Eye (tissue), 1 donor: ENCODE results near the gene LMO7.

Experiments
- DNase-seq: peaks from one replicate; pipeline ENCODE4 v3.0.0-alpha.2; 2015

Gene LMO7

DNA sequence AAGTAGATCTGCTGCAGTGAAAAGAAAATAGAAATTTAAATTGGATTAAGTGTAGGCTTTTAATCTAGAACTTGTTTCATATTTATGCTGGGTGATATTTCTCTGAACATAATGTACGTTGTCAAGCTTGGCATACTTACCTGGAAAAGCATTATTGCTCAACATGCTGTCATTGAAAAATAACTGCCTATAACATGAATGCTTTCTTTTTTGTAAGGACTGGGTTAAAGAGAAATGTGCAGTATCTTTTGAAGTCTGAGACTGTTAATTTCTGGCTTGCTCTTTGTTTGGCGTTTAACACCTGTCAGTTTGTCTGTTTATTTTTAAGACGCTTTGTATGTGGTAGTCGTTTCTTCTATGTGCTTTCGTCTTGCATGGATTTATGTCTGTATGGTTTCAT lies 175.2 kb downstream of the LMO7 start:
- no peak for DNase-seq

DNA sequence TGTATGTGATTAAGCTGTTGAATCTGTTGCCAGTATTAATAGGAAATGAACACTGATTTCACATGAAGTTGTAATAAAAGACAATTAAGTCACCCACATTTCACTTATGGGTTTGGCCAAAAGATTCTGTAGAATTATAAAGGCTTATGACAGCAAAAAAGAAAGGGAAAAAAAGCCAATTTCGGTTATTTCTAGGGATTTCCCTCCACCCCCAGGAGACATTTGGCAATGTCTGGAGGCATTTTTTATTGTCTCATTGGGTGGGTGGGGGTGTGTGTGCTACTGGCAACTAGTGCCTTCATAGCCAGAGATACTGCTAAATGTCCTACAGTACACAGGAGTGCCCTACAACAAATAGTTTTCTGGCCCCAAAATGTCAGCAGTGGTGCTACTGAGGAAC lies 175.7 kb downstream of the LMO7 start:
- no peak for DNase-seq

DNA sequence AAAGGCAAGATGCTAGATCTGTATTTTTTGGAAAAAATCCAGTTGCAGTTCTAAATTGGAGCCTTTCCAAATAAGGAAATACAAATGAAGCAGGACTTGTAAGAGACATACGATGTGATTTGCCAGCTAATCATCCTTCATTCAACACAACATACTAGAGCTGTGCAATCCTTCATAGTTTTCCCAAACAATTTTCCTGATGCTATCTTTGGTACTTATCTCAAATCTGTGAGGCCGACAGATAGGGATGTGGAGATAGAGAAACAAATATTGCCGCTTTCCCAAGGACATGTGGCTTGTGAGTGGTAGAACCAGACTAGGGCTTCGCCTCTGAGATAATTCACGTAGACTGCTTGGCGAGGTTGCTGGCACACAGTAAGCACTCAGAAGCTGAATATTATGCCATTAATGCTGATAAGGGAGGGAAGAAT lies 176.6 kb downstream of the LMO7 start:
- DNase-seq, result peak; percentile 28

DNA sequence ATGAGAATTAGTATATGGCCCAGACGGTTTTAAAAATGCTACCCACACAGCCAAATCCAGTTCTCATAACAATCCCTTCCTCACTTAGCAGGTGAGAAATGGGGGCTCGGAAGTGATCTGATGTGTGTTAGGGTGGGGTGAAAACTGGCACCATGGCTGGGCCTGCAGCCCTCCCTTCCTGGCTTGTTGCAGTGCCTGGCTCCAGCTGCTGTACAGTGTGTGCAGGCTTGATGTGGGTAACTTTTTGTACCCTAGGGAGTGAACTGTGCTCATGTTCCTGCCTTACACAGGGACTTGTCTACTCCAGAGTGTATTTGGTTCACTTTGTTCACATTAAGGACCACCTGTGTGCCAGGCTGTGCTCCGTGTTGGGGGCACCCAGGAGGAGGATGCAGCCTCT lies 177.2 kb downstream of the LMO7 start:
- DNase-seq, result no peak

DNA sequence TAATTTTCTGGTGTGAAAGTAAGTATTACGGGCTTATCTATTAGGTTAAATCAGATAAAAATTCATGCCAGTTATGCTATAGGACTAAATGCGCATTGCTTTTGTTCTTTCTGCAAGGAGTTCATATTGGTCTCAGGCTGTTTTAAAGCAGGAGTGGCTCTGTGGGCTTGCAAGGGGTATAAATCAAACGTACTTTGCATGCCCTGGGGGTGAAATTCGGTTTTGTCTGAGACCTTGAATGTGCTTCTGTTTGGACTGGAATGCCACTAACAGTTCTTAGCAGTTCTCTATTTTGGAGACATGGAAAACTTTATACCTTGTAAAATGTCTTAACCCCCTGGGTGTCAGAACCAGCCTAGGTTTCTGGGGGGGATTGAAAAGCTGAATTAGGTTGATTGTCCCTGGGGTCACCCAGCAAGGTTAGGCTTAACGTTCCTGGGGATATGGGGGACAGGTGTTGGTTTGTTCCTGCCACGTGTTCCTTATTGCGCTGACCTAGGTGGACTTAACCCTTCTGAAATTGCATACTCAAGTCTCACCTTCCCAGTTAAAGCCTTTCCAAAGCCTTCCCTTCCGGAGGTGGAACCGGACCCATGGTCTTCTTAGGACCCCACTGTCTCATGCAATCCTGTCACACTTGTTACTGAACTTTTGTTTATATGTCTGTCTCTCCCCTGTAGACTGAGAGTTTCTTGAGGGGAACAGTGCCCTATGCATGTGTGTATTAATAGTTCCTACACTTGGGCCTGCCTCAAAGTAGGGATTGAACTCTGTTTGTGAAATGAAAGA lies 182.2 kb downstream of the LMO7 start:
- no peak for DNase-seq

DNA sequence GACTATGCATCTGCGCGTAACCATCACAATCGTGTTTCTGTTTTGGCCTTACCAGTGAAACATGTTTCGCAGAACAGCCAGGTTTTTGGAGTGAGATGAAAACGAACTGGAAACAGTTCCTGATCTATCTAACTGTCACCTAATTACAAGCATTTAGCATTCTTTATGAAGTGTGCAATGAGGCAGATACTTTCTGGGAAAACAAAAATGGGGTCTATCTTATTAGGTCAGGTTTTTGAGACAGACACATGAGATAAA lies 182.8 kb downstream of the LMO7 start:
- DNase-seq, result no peak

DNA sequence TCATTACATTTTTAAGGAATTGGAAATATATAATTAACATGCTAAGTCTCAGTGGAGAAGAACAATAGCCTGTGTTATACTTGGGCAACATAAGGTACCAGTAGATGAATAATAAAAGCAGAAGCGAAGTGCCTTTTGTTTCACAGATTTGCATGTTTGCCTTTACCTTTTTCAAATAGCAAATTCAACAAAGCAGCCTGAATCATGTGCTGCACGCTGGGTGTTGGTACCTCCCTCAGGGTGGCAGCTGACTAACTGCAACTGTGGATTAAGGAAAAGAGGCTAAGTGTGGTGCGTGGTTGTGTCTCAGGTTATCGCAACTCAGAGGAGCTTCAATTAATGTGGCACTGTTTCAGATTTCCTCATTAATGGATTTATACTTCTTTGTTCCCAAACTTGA lies 189.0 kb downstream of the LMO7 start:
- DNase-seq, result no peak

DNA sequence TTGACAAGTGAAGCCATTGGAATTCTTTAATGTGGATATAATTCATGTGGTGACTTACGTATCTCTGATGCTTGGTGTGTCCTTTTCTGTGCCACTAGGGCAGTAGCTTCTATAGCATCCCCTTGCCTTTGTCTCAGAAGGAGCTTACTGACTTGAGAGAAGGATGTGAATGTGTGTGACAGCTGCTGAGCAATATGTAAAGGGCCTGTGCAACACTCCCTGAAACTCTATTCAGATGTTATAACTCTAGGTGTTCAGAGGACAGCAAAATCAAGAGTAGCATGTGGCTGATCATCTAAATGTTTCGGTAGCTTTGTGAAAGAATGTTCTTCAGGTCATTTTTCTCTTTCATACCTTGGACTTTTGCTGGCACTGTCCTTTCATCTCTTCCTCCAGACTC lies 189.5 kb downstream of the LMO7 start:
- DNase-seq, result no peak

DNA sequence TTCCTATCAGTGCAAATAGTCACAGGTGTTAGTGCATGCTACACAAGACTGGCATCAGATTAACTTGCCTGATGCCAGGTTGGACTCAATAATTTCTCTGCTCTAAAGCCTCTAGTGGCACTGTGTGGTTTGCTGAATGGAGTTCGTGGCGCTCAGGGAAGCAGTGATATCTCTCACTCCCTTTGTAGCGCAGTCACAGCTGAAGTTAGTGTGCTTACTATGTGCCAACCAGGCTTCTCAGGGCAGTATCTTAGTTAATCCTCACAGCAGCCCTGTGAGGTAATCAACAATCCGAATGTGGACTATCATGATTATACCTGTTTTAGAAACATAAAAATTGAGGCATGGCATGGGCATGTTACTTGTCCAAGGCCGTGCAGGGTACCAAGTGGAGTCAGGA lies 190.3 kb downstream of the LMO7 start:
- DNase-seq, result no peak

DNA sequence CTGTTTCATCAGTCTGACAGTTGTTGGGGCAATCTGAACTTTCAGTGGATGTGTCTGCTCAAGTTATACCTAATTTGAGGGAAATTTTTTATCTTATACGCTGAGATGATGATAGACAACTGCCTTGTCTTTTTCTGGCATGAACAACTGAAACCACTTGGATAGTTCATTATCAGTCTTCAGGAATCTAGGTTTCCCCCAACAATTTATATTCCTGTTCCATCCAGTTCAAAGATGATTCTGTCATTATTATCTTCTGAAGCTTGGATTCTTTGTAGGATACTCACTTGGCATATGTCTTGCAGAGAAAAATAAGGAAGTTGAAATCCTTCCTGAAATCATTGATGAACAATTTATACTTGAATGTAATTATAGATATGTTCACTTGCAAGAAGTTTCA lies 193.7 kb downstream of the LMO7 start:
- no peak for DNase-seq

DNA sequence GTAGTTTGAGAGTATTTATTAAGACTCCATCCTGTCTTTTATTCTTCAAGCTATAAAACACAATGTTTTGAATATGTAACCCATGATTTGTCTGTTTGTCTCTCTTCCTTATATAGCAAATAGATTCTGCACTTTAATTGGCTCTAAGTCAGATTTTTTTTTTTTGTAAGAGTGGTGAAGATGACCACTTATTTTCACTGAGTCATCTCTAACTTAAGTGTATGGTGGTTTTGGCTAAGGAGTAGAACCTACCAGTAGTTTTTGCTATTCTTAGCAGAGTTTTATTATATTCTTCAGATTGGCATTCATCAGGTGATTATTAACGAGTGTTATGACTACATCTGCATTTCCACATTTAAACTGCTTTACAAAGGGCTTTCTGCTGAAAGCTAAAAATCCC lies 194.7 kb downstream of the LMO7 start:
- DNase-seq, result no peak

DNA sequence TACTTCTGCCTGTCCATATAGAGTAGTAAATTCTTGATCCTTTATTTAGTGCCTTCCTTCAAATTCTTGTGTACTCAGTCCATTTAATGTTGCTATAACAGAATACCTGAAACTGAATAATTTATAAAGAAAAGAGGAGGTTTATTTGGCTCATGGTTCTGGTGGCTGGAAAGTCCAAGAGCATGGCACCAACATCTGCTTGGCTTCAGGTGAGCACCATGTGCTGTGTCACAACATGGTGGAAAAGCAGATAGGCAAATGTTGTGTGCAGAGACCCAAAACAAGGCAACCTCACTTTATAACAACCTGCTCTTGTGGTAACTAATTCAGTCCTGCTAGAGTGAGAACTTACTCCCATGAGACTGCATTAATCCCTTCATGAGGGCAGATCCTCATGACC lies 195.3 kb downstream of the LMO7 start:
- DNase-seq, result no peak

DNA sequence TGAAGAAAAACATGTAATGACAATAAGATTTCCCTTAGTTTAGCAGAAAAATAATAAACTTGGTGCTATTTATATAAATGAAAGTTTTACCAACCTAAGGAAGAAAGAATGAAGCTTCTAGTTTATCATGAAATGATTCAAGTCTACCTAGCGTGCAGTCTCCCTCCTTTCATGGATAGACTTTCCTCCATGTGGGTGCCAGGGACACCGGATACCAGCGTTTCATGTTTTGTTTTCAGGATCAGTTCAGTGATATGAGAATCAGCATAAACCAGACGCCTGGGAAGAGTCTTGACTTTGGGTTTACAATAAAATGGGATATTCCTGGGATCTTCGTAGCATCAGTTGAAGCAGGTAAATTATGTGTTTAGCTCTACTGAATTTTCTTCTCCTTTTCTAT lies 196.7 kb downstream of the LMO7 start:
- DNase-seq, result no peak

DNA sequence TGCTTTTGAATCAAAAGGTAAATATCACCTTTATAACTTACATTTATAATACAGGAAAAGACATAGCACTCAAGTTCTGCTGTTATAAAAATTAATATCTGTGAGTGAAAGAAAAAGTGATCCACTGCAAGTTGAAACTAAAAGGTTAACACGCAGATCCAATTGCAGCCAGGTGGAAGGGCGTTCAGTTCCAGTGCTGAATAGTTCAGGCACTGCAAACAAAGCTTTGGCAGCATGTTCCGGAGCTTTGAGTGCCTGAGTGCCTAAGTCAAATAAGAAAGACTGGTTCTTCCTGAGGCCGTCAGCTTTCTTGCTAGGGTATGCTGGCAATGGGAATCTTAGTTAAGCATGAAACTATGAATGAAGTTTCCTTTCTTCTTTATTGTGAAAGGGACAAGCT lies 200.3 kb downstream of the LMO7 start:
- no peak for DNase-seq

DNA sequence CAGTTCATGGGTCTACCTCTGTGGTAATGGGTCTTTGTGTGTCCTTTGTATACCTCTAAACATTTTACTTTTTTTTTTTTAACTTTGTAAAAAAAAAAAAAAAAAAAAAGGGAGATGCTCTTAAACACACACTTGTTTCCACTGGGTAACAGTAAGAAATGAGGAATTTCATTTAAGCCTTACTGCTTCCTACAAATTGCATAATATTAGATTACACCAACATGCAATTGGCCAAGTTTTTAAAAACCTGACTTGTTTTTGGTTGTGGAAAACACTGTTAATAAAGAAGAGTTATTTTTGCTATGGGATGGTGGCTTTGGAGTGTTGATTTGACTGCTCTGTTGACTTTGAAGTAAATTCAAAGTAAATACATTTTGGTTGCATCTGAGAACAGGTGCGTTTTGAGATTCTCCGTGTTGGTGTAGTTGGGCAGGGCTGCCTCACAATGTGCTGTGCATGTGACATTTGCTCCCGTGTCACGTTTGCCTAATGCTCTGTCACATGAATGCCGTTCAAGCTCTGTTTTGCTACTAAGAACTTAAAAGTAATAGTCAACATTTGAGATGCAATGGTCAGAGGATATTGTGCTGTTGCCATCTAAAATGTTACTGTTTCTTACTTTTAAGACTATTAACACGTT lies 202.4 kb downstream of the LMO7 start:
- DNase-seq, result no peak

DNA sequence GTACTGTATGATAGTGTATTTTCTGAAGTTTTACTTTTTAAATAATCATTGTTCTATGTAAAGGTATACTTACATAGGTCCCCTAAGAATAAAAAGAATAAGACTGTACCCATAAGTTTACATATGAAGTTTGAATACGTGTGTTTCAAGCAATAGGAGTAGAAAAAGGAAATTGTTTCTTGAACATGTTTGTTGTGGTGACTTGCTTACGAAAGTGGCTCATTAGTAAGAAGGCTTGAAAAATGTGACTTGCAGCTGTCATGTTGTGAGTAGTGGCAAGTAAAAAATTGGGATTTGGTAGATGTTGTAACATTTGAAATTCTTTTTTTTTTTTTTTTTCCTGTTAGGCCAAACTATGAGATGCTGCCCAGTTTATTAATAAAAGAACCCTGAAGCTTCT lies 203.3 kb downstream of the LMO7 start:
- no peak for DNase-seq

DNA sequence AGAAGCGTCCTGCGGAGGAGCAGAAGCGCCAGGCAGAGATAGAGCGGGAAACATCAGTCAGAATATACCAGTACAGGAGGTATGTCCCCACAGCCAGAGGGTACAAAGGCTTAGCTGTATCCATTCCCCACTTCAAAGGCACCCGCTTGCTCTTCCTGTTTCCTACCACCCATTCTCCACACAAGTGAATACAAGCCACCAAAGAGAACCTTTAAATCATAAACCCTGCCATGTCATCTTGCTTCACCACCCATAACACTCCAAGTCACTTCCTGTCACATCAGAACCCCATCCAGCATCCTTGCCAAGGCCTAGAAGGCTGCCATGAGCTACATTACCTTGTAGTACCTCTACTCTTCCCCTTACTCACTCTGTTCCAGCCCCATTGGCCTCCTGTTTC lies 205.8 kb downstream of the LMO7 start:
- no peak for DNase-seq

DNA sequence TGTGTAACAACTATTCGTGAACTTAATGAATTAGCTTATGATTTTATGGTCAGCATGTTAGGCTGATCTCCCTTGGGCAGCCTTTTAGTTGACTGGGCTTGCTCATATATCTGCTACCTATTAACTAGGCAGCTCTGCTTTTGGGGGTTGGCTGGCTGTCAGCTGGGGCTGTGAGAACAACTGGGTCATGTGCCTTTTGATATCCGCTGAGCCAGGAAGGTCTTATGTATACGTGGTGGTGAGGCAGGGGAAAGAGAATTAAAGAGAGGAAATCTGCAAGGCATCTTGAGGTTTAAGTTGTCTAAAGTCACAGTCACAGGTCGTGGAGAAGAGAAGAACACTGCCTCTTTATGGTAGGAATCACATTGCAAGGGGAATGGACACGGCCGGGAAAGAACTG lies 206.9 kb downstream of the LMO7 start:
- DNase-seq, result no peak

DNA sequence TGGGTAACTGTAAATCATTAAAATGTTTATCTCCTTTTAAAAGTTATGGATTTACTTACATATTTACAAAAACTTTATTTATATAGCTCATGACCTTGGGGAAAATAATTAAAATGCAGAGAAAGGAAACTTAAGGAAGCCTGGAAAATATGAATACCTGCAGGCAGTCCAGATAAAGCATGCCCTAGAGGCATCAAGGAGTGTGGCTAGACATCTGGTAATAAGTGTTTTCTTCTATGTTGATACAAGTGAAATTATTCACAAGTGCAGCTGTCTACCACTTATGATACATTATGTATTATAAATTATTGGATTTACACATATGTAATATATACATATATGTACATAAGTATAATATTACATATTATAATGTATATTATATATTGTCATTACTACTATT lies 207.9 kb downstream of the LMO7 start:
- DNase-seq, result no peak

DNA sequence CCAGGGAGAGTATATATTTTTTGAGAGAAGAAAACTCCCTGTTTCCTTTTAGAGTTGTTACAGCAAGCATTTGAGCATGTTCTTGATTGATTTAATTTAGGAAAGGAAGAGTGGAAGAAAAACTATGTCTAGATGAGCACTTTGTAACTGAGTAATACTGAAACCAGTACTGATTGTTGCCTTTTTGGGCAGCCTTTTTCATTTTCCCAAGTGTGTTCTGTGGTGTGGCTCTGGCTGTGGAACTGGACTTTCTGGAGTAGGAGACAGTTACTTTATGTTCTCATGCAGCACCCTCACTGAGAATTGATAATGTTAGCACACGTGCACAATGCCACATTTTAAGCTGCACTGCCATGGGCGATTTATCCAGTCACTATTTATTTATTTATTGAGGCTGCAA lies 211.5 kb downstream of the LMO7 start:
- DNase-seq, result no peak

DNA sequence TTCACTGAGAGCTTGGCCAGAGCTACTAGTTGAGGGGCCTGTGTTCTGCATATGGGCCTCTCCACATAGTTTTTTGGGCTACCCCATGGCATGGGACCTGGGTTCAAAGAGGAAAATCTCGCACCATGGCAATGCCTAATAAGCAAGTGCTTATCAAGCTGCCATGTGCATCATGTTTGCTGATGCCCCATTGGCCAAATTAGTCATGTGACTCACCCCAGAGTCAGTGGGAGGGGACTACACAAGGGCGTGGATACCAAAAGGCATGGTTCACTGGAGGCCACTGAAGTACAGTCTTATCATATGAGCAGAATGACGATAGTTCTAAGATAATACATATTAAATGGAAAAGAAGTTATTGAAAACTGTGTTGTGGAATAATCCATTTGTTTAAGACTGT lies 214.8 kb downstream of the LMO7 start:
- no peak for DNase-seq

DNA sequence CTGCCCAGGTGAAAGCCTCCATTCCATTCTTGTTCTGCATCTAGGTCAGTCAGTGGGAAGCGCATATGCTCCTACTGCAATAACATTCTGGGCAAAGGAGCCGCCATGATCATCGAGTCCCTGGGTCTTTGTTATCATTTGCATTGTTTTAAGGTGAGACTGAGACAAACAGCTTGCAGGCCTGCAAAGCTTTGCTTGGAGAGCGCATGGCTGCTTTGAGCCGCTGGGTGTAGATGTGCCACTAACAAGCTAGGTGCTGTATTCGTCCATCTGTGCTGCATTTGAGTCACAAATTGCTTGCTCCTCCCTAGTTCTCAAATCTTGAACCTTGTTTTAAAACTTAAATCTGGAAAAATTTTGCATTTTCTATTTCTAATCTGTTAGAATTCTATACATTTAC lies 219.1 kb downstream of the LMO7 start:
- DNase-seq, result no peak

DNA sequence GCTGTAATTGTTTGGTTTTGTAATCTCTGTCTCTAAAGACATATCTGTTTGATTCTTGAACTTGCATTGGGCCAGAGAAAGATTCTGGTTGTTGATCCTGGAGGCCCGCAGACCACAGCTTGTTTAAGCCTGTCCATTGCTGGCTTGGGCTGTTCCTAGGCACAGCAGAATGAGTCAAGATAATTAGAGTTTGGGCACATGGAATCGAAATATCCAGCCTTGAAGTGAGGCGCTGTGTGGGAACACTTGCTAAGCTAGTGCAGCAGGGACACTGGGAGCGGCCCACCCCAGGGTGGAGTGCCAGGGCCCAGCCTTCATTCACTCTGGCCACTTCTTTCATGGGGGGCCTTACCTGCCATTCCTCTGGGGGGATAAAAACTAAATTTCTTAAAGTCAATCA lies 219.7 kb downstream of the LMO7 start:
- DNase-seq, result no peak

DNA sequence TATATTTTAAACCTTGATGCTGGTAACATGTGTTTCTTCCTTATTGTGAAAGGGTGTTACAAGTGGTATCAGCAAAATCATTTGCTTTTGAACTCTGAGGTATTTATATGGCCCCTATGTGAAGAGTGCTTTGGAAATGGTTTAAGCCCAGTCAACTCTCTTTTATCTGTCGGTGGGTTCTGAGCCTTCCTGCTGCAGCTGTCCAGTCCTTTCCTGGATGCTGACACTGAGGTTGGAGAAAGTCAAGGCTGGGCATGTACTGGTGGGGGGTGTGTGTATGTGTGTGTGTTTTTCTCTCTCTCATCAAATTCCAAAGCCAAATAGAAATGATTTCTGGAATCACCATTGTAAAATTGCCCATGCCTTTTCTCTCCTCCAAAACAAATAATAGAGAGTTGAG lies 221.2 kb downstream of the LMO7 start:
- DNase-seq, result no peak

DNA sequence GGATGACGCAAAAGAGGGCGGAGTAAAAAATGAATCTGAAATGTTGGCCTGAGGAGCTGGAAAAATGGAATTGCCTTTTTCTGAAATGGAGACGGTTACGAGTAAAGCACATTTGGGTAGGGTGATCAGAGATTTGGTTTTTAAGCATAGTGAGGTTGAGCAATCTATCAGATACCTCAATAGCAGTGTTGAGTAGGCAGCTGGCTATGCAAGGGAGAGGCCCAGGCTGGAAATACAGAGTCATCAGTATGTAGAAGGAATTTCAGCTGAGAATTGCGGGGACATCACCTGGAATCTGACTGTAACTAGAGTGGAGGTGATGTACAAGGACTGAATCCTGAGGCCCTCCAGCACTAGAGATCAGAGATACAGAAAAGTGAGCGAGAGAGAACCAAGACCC lies 224.8 kb downstream of the LMO7 start:
- no peak for DNase-seq
